Eye (tissue), 1 donor: ENCODE results near the gene CERK.
"Not testable (repeated sequence)": the region's sequence is repeated elsewhere in the genome, so short reads cannot be mapped to it uniquely, and the experiment has no call there.

ENCODE experiments used
- DNase-seq: peaks from one replicate; pipeline ENCODE4 v3.0.0-alpha.2; 2015

CERK gene

GRCh38 chr22:46737976-46738646 is at the start of gene CERK:
CERK (minus strand) TSS chr22:46738252; CDS start chr22:46738148, 104 bp downstream.
- peak; percentile 92 for DNase-seq

GRCh38 chr22:46783721-46784120 is 45.7 kb upstream of the CERK start:
- DNase-seq, result no peak

GRCh38 chr22:46782200-46782599 is 44.1 kb upstream of the CERK start:
- not testable (repeated sequence) for DNase-seq

GRCh38 chr22:46781291-46781690 is 43.2 kb upstream of the CERK start:
- no peak for DNase-seq

GRCh38 chr22:46780453-46780852 is 42.4 kb upstream of the CERK start:
- no peak for DNase-seq

GRCh38 chr22:46779651-46780050 is 41.6 kb upstream of the CERK start:
- no peak for DNase-seq

- no peak for DNase-seq
These were observed 41.0 kb upstream of the CERK start for GRCh38 chr22:46779023-46779422.

- no peak for DNase-seq
These were observed 39.5 kb upstream of the CERK start for GRCh38 chr22:46777609-46777970.

- no peak for DNase-seq
These were observed 39.0 kb upstream of the CERK start for GRCh38 chr22:46776876-46777608.

GRCh38 chr22:46775850-46776826 is 38.1 kb upstream of the CERK start:
- no peak for DNase-seq

GRCh38 chr22:46774980-46775849 is 37.2 kb upstream of the CERK start:
- no peak for DNase-seq

GRCh38 chr22:46774253-46774979 is 36.4 kb upstream of the CERK start:
- DNase-seq, result no peak

- DNase-seq, result no peak
These were observed 35.0 kb upstream of the CERK start for GRCh38 chr22:46773076-46773475.

GRCh38 chr22:46770726-46771125 is 32.7 kb upstream of the CERK start:
- DNase-seq, result no peak

GRCh38 chr22:46770151-46770641 is 32.1 kb upstream of the CERK start:
- no peak for DNase-seq

GRCh38 chr22:46769706-46770105 is 31.7 kb upstream of the CERK start:
- no peak for DNase-seq

GRCh38 chr22:46769191-46769675 is 31.2 kb upstream of the CERK start:
- DNase-seq, result no peak

GRCh38 chr22:46767249-46767985 is 29.4 kb upstream of the CERK start:
- DNase-seq, result no peak

- no peak for DNase-seq
These were observed 28.6 kb upstream of the CERK start for GRCh38 chr22:46766611-46767010.

GRCh38 chr22:46764779-46765485 is 26.9 kb upstream of the CERK start:
- DNase-seq, result no peak
